Nephron (organoid): Measurements from ENCODE around the gene TMEM145.
A peak's percentile ranks its signal among the peaks of the same experiment; 100 is the strongest.
"Not testable (repeated sequence)": the region's sequence is repeated elsewhere in the genome, so short reads cannot be mapped to it uniquely, and the experiment has no call there.

ENCODE experiments used
- H3K27ac Mint-ChIP-seq, 3 experiments: 2 replicates each; pipeline ENCODE4 v1.8.0; 2020; ENCODE audit warnings: mixed read lengths in 3 of 3, mild to moderate bottlenecking in 2 of 3, moderate library complexity in 1 of 3
- H3K27me3 Mint-ChIP-seq: 2 replicates; pipeline ENCODE4 v1.8.0; 2021; ENCODE audit warnings: low read depth, mild to moderate bottlenecking, moderate library complexity, mixed read lengths
- H3K36me3 Mint-ChIP-seq: 2 replicates; pipeline ENCODE4 v1.8.0; 2020; ENCODE audit warnings: low read depth, mixed read lengths
- H3K4me1 Mint-ChIP-seq: 2 replicates; pipeline ENCODE4 v1.8.0; 2020; ENCODE audit warnings: mixed read lengths
- H3K4me3 Mint-ChIP-seq, 3 experiments: 2 replicates each; pipeline ENCODE4 v1.8.0; 2020; ENCODE audit warnings: mild to moderate bottlenecking in 3 of 3, mixed read lengths in 3 of 3, moderate library complexity in 2 of 3
- H3K9me3 Mint-ChIP-seq: 2 replicates; pipeline ENCODE4 v1.8.0; 2020; ENCODE audit warnings: mixed read lengths
- TF ChIP-seq, protein P1 (sequence below), 3 experiments: fragments of 200-600 bp; sonication (generic); IDR thresholded peaks; one replicate each; pipeline ENCODE4 v1.5.0; 2021; ENCODE audit warnings: antibody characterized with exemption in 3 of 3; ENCODE audit not compliant: unreplicated experiment in 3 of 3

TMEM145 gene

DNA sequence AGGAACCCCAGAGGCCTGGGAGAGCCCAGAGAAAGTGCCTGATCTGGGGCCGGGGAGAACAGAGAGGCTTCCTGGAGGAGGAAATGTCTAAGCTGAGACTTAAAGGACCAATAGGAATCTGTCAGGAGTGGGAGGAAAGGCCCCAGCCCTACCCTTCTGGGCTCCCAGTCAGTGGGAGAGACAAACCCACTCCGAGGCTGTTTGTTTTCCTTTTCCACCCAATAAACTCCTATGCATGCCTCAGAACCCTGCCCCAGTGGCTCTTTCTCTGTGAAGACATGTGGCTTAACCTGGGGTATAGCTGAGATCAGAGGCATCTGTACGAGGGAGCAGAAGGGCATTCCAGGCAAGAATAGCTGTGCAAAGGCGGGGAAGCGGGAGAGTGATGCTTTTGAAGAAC lies 14.3 kb downstream of the TMEM145 start:
- H3K27ac Mint-ChIP-seq = peak overlapping the region in 1 of 3 experiments; percentile 13
- peaks cover 28% of the 10 kb centered on the region for H3K27me3 Mint-ChIP-seq
- TF ChIP-seq, protein P1, sequence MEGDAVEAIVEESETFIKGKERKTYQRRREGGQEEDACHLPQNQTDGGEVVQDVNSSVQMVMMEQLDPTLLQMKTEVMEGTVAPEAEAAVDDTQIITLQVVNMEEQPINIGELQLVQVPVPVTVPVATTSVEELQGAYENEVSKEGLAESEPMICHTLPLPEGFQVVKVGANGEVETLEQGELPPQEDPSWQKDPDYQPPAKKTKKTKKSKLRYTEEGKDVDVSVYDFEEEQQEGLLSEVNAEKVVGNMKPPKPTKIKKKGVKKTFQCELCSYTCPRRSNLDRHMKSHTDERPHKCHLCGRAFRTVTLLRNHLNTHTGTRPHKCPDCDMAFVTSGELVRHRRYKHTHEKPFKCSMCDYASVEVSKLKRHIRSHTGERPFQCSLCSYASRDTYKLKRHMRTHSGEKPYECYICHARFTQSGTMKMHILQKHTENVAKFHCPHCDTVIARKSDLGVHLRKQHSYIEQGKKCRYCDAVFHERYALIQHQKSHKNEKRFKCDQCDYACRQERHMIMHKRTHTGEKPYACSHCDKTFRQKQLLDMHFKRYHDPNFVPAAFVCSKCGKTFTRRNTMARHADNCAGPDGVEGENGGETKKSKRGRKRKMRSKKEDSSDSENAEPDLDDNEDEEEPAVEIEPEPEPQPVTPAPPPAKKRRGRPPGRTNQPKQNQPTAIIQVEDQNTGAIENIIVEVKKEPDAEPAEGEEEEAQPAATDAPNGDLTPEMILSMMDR (IDR thresholded peaks at IDR 0.05; ENCODE audit: unreplicated experiment in 3 of 3) = no peak
- H3K9me3 Mint-ChIP-seq = peaks cover 4% of the 10 kb centered on the region
- peaks cover 46% of the 10 kb centered on the region for H3K4me1 Mint-ChIP-seq
- no peaks in the 10 kb centered on the region for H3K36me3 Mint-ChIP-seq
- peak overlapping the region; percentile 84 to 95 (median 94) for H3K4me3 Mint-ChIP-seq

DNA sequence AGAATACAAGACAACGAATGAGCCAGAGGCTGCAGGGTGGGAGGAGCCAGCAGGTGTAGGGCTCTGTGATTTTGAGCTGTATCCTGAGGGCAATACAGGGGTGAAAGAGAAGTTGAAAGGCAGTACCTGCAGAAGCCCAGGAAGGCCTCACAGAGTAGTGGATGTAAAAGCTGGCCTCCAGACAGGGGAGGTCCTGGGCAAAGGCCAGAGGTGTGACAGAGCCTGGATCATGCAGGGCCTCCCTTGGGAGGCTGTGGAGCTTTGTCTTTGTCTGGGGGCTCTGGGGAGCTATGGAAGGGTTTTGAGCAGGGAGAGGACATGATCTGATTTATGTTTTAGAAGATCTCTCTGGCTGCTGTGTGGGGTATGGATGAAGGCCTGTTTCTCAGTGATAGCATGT lies 15.0 kb downstream of the TMEM145 start:
- Mint-ChIP-seq H3K36me3 (no peaks in the 10 kb centered on the region), H3K4me1 (peaks cover 46% of the 10 kb centered on the region), H3K9me3 (peaks cover 4% of the 10 kb centered on the region), H3K4me3 (peak overlapping the region; percentile 49 to 95 (median 94)), H3K27me3 (peaks cover 20% of the 10 kb centered on the region), H3K27ac (peak overlapping the region in 1 of 3 experiments; percentile 12)
- TF ChIP-seq, protein P1 (IDR thresholded peaks at IDR 0.05; ENCODE audit: unreplicated experiment in 3 of 3) = no peak

DNA sequence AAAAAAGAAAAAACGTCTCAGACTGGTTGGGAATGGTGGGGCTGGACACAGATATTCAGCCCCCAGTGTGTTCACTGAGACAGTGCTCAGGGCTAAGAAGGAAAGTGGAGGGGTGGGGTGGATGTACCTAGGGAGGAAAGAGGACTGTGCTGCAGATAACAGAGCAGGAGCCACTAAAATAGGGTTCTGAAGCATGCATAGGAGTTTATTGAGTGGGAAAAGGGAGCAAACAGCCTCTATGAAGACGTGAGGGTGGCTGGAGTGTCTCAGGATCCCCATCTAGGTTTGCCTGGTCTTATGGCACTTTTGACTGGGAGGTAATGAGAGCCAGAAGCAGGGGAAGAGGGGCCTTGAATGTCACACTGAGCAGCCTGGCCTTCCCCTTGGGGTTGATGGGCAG lies 15.7 kb downstream of the TMEM145 start:
- Mint-ChIP-seq H3K4me1 (peaks cover 46% of the 10 kb centered on the region), H3K36me3 (no peaks in the 10 kb centered on the region), H3K27me3 (peaks cover 17% of the 10 kb centered on the region), H3K9me3 (peaks cover 4% of the 10 kb centered on the region), H3K27ac (no peak overlapping the region), H3K4me3 (peak overlapping the region in 2 of 3 experiments; percentile 57 to 59)
- TF ChIP-seq, protein P1 (IDR thresholded peaks at IDR 0.05; ENCODE audit: unreplicated experiment in 3 of 3) = no peak

DNA sequence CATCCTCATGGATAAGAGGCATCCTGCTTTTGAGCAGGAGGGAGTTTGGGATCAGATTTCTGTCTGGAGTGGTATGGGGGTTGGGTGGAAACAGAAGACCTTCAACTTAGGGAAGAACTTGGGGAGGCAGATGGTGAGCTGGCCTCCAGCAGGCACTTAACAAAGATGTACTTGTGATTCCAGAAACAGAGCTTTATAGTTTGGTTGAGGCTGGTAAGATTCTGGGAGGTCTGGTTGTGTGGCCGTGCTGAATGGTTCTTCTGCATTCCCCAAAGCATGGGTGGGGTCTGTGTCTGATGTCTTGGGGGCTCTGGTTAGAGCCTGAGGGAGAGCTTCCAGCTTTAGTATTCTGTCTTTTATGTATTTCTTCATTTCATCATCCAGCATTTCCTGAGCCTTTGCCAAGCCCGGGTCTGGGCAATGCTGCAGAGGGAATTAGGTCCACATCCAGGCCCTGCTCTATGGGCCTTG lies 17.2 kb downstream of the TMEM145 start:
- peaks cover 9% of the 10 kb centered on the region for H3K27me3 Mint-ChIP-seq
- H3K9me3 Mint-ChIP-seq = no peaks in the 10 kb centered on the region
- TF ChIP-seq, protein P1 (IDR thresholded peaks at IDR 0.05; ENCODE audit: unreplicated experiment in 3 of 3) = no peak
- no peaks in the 10 kb centered on the region for H3K36me3 Mint-ChIP-seq
- H3K4me3 Mint-ChIP-seq = peak overlapping the region in 1 of 3 experiments; percentile 41
- peaks cover 41% of the 10 kb centered on the region for H3K4me1 Mint-ChIP-seq
- peak overlapping the region; percentile 29 to 63 (median 46) for H3K27ac Mint-ChIP-seq

DNA sequence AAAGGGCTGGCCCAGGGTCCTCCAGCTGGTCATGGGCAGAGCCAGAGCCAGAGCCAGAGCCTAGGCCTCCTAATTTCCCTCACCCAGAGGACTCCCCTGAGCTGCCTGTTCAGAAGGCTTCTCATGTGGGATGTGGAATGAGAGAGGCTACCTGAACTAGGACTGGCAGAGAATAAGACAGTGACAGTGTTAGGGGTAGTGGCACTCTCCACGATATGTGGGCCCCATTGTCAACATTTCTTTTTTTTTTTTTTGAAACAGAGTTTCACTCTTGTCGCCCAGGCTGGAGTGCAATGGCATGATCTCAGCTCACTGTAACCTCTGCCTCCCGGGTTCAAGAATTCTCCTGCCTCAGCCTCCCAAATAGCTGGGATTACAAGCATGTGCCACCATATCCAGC lies 18.2 kb downstream of the TMEM145 start:
- H3K27ac Mint-ChIP-seq, H3K4me3 Mint-ChIP-seq, H3K27me3 Mint-ChIP-seq, H3K9me3 Mint-ChIP-seq, H3K36me3 Mint-ChIP-seq: not testable (repeated sequence)
- H3K4me1 Mint-ChIP-seq = peaks cover 40% of the 10 kb centered on the region

DNA sequence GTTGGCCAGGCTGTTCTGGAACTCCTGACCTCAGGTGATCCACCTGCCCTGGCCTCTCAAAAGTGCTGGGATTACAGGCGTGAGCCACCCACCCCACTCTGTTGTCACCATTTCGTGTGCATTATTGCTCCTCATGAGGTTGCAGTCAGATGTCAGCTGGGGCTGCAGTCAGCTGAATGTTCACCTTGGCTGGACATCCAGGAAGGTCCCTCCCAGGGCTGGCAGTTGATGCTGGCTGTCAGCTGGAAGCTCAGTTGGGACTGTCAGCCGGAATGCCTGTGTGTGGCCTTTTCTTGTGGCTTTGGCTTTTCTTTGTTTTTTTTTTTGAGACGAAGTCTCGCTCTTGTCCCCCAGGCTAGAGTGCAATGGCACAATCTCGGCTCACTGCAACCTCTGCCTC lies 18.9 kb downstream of the TMEM145 start:
- TF ChIP-seq, protein P1 (IDR thresholded peaks at IDR 0.05; ENCODE audit: unreplicated experiment in 3 of 3) = no peak
- H3K36me3 Mint-ChIP-seq = no peaks in the 10 kb centered on the region
- no peaks in the 10 kb centered on the region for H3K9me3 Mint-ChIP-seq
- no peak overlapping the region for H3K4me3 Mint-ChIP-seq
- H3K27ac Mint-ChIP-seq = no peak overlapping the region
- H3K4me1 Mint-ChIP-seq = peaks cover 34% of the 10 kb centered on the region
- peaks cover 4% of the 10 kb centered on the region for H3K27me3 Mint-ChIP-seq
